Stimulated activated CD4-positive, alpha-beta T cell treated with anti-CD3 and anti-CD28 coated beads, Interleukin-4, amount 100 ng/mL, for 4 hours (primary cell): ENCODE measurements around the gene KCNIP4.

Experiments used
- DNase-seq, 2 experiments: peaks; one replicate each; pipeline ENCODE4 v3.0.0-alpha.2; 2020

The KCNIP4 gene

DNA sequence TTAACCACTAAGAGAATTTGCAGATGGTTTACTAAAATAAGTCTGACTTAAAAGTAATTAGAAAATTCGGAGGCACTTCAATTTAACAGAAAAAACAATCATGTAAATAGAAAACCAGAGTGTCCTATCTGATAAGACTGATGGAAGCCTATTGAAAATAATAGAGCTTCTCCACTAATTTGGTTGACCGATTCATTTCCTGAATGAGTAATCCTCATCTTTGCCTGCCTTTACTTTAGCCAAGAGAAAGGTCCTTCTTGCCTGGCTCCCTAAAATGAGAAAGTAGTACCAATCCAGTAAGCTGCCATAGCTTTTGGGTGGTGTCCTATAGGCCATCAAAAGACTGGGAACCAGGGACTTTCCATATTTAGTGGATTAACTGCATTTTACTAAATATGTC is 48.4 kb downstream of the KCNIP4 start:
- DNase-seq: no peak

GRCh38 chr4:21898101-21898500 is 50.5 kb downstream of the KCNIP4 start:
- DNase-seq: no peak

DNA sequence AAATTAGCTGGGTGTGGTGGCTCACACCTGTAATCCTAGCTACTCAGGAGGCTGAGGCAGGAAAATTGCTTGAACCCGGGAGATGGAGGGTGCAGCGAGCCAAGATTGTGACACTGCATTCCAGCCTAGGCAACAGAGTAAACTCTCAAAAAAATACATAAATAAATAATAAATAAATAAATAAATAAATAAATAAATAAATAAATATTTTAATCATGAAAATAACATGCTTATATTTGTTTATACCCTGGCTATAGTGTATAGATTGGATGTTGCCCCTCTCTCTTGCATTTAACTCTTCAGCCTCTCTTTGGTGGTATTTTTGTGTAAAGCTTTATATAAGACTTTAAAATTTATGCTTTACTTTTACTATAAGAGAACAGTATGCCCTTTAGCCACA is 51.8 kb downstream of the KCNIP4 start:
- DNase-seq: no peak

DNA sequence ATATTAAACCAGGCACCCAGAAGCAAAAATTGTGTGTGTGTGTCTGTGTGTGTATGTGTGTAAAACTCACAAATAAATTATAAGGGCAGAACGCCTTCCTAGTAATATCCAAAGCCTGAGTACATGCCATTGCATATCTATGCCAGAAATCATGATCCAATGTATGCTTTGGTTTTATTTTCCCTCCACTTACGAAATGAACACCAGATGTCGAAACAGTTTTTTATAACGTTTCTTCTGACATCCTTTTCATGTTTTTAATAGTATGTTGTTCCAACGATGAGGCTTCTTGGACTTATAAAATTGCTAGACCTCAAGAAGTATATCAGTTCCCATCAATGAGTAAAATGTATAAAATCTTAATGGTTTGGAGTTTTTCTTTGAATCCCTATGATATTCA is 55.4 kb downstream of the KCNIP4 start:
- no peak for DNase-seq

GRCh38 chr4:21890231-21890630 is 58.3 kb downstream of the KCNIP4 start:
- DNase-seq: no peak

- DNase-seq: no peak
Observed at GRCh38 chr4:21888195-21888976, 60.2 kb downstream of the KCNIP4 start.

GRCh38 chr4:21887481-21887880 is 61.1 kb downstream of the KCNIP4 start:
- DNase-seq: no peak

DNA sequence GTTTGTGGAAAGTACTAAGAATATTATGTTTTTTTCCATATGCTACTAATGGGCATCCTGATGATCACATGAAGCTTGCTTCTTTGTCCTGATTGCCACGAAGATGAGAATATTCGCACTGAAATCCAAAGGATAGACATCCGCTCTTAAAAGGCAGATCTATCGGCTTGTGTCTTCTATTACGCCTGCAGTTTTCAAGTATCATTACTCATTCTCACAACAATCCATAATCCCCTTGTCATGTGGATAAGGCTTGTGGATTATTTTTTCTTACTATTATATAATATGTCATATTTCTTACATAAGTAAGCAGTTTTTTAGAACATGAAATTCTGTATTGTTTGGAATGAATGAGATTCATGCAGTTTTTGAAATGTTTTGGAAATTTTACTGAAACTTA is 62.8 kb downstream of the KCNIP4 start:
- no peak for DNase-seq

- DNase-seq: no peak
Observed at GRCh38 chr4:21885241-21885640, 63.3 kb downstream of the KCNIP4 start.

GRCh38 chr4:21884615-21885014 is 64.0 kb downstream of the KCNIP4 start:
- no peak for DNase-seq

GRCh38 chr4:21882051-21882839 is 66.3 kb downstream of the KCNIP4 start:
- no peak for DNase-seq

- DNase-seq: no peak
Observed at GRCh38 chr4:21879187-21879586, 69.4 kb downstream of the KCNIP4 start.

DNA sequence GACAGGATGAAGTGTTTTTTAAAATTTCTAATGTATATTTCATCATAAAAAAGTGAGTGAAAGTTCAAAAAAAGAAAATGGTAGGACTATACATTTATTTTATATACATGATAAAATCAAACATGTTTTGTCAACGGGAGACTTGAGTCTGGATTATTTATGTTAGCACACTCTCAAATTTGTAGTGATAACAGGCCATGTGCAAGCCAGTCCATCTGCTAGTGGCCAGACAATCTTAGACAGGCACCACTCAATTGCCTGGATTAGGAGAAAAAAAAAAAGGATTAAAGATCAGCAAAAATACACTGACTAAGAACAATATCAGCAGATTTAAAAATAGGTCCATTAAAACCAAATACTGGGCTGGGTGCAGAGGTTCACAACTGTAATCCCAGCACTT is 71.9 kb downstream of the KCNIP4 start:
- DNase-seq: no peak

DNA sequence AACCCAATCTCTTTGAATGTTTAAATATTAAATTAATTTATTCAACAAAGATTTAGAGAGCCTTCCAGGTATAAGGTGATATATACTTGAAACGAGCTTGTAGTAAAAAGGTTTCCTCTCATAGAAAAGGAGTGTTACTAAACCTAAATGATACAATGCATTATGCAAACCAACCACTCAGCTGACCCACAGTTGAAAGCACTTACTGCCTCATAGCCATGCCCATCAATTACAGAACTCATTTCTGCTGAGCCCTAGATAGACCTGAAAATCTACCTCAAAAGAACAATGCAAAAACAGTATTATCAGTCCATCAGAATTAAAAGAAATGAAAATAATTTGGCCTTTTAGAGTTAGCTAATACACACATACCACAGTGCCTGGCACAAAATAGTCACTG is 75.4 kb downstream of the KCNIP4 start:
- no peak for DNase-seq

DNA sequence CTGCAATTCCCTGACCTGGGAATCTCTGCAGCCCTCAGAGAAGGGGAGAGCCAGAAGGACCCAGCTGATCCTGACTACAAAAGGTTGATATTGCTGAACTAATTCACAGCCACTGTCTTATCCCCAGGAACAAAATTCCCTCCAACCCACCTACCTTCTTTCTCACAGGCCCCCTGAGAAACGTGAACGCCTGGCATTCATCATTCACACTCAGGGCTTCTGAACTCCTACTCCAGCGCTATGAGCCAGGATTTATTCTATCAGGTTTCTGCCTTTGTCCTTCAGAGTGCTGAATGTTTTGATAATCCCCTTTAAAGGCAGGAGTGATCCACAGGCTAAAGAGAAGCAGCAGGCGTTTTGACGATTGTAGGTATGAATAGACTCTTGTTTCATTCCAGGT is 76.5 kb downstream of the KCNIP4 start:
- DNase-seq: no peak

- no peak for DNase-seq
Observed at GRCh38 chr4:21869978-21870745, 78.4 kb downstream of the KCNIP4 start.

- no peak for DNase-seq
Observed at GRCh38 chr4:21864686-21865085, 83.9 kb downstream of the KCNIP4 start.

DNA sequence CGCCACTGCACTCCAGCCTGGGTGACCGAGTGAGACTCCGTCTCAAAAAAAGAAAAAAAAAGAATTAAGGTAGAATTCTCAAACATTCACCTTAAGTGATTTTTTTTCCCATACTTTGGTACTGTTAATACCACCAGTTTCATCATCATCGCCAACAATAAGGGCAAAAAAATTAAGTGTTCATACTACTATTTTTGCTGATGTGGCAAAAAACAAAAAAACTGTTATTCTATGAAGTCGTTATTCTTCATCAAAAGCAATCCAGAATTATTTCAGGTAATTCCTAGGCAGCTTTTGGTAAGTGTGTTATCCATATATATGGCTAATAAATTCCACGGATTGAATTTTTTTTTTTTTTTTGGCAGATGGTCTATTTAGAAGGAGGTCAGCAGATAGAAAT is 85.7 kb downstream of the KCNIP4 start:
- DNase-seq: no peak

- DNase-seq: no peak
Observed at GRCh38 chr4:21858971-21859370, 89.6 kb downstream of the KCNIP4 start.

- DNase-seq: no peak
Observed at GRCh38 chr4:21856754-21857153, 91.8 kb downstream of the KCNIP4 start.

DNA sequence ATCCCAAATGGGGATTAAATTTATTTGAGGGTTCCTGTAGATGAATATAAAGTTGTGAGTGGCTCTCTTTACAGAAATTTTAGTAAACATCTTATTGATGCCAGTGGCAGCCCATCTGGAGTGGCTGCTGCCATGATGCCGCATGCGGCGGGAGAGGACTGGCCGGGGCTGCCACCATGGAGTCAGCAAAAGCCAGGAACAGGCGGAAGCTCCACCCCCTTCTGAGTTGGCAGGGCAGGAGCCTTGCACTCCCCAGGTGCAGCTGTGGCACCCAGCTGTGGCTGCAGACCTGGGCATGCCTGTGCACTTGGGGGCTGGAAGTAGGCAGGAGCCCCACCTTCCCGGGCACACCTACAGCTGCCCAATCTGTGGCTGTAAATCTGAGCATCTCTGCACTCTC is 92.3 kb downstream of the KCNIP4 start:
- DNase-seq: no peak

DNA sequence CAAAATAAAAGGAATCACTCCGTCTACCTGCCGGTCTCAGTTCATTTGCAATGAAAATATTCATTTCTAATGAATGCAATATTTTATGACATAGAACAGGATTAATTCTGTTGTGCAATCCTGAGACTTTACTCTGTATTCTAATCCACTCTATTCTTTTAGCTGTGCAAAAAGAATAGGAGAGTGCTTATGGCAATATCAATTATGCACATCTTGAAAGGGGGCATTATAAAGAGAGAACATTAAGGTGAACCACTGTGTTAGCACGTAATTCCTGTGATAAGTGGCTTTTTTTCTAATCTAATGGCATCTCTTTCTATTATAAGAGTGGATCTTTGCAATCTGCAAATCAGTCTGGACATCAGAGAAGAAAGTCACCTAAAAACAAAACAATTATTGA is 99.5 kb downstream of the KCNIP4 start:
- no peak for DNase-seq

DNA sequence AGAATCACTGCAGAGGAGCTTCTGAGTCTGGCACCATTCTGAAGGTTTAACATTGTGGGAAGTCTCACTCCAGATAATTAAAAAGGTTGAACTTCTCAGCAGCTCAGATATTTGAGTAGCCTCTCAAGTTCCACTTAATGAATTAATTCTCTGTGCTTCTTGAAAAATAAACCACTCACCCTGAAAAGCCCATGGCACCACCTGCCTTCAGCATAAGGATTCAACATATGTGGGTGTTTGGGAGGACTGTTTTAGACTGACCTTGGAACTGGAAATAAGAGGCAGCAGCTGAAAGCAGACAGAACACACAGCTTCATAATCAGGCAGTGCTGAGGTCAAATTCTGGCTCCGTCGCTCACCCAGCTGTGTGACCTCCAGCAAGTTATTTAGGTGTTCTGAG is 100.6 kb downstream of the KCNIP4 start:
- DNase-seq: no peak

DNA sequence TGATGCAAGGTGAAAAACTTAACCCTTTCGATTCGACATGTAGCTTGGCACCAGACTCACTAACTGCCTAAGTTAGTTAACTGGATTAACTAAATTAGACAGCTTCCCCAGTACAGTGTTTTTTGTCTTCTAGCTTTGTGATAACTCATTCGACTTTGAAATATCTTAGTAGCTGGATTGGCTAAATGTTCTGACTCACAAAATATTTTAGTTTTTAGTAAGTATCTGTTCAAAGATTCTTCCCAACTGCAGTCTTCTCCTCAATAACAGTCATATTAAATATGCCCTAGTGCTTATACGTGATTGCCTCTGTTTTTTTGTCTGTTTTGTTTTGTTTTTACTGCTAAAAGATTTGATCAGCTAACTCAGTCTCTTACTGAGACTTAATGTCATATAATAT is 102.9 kb downstream of the KCNIP4 start:
- DNase-seq: no peak
